HEK293T (cell line): Measurements from ENCODE around the gene TEPSIN.

Experiments
- CTCF ChIA-PET: fragments of 350-600 bp; formaldehyde crosslinking; extraction: SDS; loops from one replicate; lab custom pipeline; 2021; ENCODE audit warnings: antibody characterized with exemption, inconsistent platforms; lab: Yijun Ruan, JAX
- POLR2A ChIA-PET: fragments of 350-600 bp; formaldehyde crosslinking; extraction: SDS; loops from one replicate; lab custom pipeline; 2020; ENCODE audit warnings: antibody characterized with exemption, inconsistent platforms; lab: Yijun Ruan, JAX
- DNase-seq: peaks from one replicate; pipeline ENCODE4 v3.0.0; 2012; ENCODE audit warnings: mixed read lengths; ENCODE audit errors: extremely low spot score
- ARNT ChIP-seq: fragments of 450-650 bp; IDR thresholded peaks from 2 replicates; pipeline ENCODE4 v1.6.1; 2017; ENCODE audit warnings: mild to moderate bottlenecking
- BHLHE40 ChIP-seq: fragments of 450-650 bp; IDR thresholded peaks from 2 replicates; pipeline ENCODE4 v1.6.1; 2016; ENCODE audit warnings: mild to moderate bottlenecking, moderate library complexity, borderline replicate concordance
- CTBP1 ChIP-seq: fragments of 450-650 bp; IDR thresholded peaks from 2 replicates; pipeline ENCODE4 v1.6.1; 2016; ENCODE audit warnings: borderline replicate concordance
- ELF4 ChIP-seq: fragments of 450-650 bp; IDR thresholded peaks from 2 replicates; pipeline ENCODE4 v1.6.1; 2017; ENCODE audit warnings: antibody characterized with exemption
- FOXA1 ChIP-seq: fragments of 450-650 bp; IDR thresholded peaks from 2 replicates; pipeline ENCODE4 v1.6.1; 2016; ENCODE audit warnings: mild to moderate bottlenecking
- FOXK2 ChIP-seq: fragments of 450-650 bp; IDR thresholded peaks from 2 replicates; pipeline ENCODE4 v1.6.1; 2016; ENCODE audit warnings: mild to moderate bottlenecking
- FOXM1 ChIP-seq: fragments of 450-650 bp; IDR thresholded peaks from 2 replicates; pipeline ENCODE4 v1.6.1; 2017; ENCODE audit warnings: mild to moderate bottlenecking, borderline replicate concordance
- HDGF ChIP-seq: fragments of 450-650 bp; IDR thresholded peaks from 2 replicates; pipeline ENCODE4 v1.6.1; 2017; ENCODE audit warnings: antibody characterized with exemption, borderline replicate concordance
- L3MBTL2 ChIP-seq: fragments of 450-650 bp; conservative IDR thresholded peaks from 2 replicates; pipeline ENCODE4 v1.6.1; 2016; ENCODE audit warnings: mild to moderate bottlenecking
- LEF1 ChIP-seq: fragments of 450-650 bp; IDR thresholded peaks from 2 replicates; pipeline ENCODE4 v1.6.1; 2017; ENCODE audit warnings: mild to moderate bottlenecking, borderline replicate concordance
- NFRKB ChIP-seq: fragments of 450-650 bp; IDR thresholded peaks from 2 replicates; pipeline ENCODE4 v1.6.1; 2016; ENCODE audit warnings: mild to moderate bottlenecking, moderate library complexity
- SP1 ChIP-seq: fragments of 450-650 bp; IDR thresholded peaks from 2 replicates; pipeline ENCODE4 v1.6.1; 2017
- SUZ12 ChIP-seq: fragments of 450-650 bp; IDR thresholded peaks from 2 replicates; pipeline ENCODE4 v1.6.1; 2016; ENCODE audit warnings: mild to moderate bottlenecking
- TARDBP ChIP-seq: fragments of 450-650 bp; IDR thresholded peaks from 2 replicates; pipeline ENCODE4 v1.6.1; 2016
- ZNF384 ChIP-seq: fragments of 450-650 bp; IDR thresholded peaks from 2 replicates; pipeline ENCODE4 v1.6.1; 2016
- TF ChIP-seq, protein P1 (sequence below): fragments of 450-650 bp; IDR thresholded peaks from 2 replicates; pipeline ENCODE4 v1.6.1; 2016

The TEPSIN gene

DNA sequence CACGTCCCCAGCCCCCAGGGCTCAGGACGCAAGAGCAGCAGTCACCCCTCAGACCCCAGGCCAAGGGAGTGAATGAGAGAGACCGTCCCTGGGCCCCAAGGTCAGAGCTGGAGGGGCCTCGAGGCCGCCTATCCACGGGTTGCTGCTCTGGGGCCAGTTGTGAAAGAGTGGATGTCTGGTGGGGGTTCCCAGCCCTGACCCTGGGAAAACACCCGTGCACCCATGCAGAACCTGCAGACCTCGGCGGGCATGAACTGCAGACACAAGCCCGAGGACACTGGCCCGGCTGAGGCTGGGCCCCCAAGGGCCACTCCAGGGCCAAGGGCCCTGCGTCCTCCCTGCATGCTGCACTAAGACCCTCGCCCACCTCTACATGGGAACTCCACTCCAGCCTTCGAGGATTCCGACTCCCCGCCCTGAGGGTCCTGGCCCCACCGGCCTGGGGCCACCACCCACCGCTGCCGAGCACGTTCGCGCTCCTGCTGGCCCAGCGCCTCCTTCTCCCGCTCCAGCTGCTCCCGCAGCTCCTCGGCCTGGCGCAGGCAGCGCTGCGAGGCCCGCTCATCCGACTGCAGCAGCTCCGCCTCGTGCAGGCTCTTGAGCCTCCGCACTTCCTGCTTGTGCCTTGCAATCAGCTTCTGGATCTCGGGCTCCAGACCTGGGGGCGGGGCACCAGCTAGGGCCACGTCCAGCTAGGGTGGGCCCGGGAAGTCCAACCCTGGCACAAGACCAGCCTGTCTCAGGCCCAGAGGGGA, 45.2 kb downstream of the TEPSIN start:
- POLR2A ChIA-PET, result no interaction called here
- no peak for TF ChIP-seq SP1
- no peak for TF ChIP-seq LEF1
- TF ChIP-seq, protein P1, sequence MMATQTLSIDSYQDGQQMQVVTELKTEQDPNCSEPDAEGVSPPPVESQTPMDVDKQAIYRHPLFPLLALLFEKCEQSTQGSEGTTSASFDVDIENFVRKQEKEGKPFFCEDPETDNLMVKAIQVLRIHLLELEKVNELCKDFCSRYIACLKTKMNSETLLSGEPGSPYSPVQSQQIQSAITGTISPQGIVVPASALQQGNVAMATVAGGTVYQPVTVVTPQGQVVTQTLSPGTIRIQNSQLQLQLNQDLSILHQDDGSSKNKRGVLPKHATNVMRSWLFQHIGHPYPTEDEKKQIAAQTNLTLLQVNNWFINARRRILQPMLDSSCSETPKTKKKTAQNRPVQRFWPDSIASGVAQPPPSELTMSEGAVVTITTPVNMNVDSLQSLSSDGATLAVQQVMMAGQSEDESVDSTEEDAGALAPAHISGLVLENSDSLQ, result no peak
- TF ChIP-seq HDGF, result no peak
- no peak for TF ChIP-seq NFRKB
- no peak for TF ChIP-seq CTBP1
- no peak for TF ChIP-seq FOXK2
- TF ChIP-seq TARDBP, result no peak
- TF ChIP-seq SUZ12, result no peak
- no peak for TF ChIP-seq ELF4
- no peak for TF ChIP-seq BHLHE40
- no peak for TF ChIP-seq ARNT
- no peak for TF ChIP-seq ZNF384
- no peak for TF ChIP-seq L3MBTL2
- TF ChIP-seq FOXM1, result no peak
- CTCF ChIA-PET, result interaction anchor here (1.5 kb wide), 1 partner anchor 51 kb away, joined by 4 read pairs; no protein-coding TSS in a partner anchor
- no peak for DNase-seq

DNA sequence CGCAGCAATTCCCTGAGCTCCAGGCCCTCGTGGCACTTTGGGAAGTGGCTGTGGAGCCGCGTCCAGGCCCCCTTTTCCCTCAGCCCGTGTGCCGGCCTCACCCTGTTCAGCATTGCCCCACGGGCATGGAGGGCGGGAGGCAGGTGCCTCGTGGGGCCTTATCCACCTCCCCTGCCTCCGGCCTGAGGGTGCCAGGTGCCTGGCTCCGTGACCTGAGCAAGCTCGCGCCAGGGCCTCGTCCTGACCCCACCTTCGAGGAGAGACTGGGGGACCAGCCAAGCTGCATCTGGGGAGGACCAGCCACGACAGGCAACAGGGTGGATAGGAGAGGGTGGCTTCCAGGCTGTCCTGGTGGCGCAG, 45.8 kb downstream of the TEPSIN start:
- CTCF ChIA-PET, result interaction anchor here (1.5 kb wide), 1 partner anchor 50 kb away, joined by 4 read pairs; no protein-coding TSS in a partner anchor
- no peak for DNase-seq
- TF ChIP-seq BHLHE40 (no peak), L3MBTL2 (no peak), SP1 (no peak), ZNF384 (no peak), TARDBP (no peak), FOXM1 (no peak), SUZ12 (no peak), ELF4 (no peak), NFRKB (no peak)
- POLR2A ChIA-PET, result no interaction called here

DNA sequence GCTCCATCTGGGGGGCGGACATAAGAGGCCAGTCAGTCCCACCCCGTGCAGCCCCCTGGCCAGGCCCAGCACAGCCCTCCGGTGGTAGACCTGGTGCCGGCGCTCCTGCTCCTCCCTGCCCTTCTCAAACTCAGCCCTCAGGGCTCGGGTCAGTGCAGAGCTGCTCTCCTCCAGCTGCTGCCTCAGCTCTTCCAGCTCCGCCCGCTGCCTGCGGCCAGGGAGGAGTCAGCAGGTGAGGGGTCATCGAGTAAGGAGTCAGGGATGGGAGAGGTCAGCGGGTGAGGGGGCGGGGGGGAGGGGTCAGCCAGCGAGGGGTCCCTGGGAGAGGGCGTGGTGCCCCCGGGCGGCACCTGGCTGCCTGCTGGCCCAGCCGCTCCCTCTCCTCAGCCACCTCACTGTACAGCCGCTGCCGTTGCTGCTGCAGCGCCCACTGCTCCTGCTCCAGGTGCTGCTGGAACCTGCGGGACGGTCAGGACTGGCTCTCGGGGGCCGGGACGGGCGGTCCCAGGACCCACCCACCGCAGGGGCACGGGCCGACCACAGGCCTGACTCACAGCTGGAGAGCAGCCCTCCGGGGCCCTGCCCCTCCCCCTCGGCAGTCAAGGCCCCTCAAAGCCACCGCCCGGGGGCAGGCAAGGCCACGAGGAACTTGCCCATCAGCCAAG, 46.3 kb downstream of the TEPSIN start:
- TF ChIP-seq ELF4 (no peak), ARNT (no peak), SUZ12 (no peak), CTBP1 (no peak), SP1 (no peak), FOXA1 (no peak), LEF1 (no peak), TARDBP (no peak), FOXM1 (no peak), FOXK2 (no peak), HDGF (no peak), BHLHE40 (no peak), NFRKB (no peak), ZNF384 (no peak), L3MBTL2 (no peak)
- TF ChIP-seq, protein P1, result no peak
- CTCF ChIA-PET, result interaction anchor here (1.5 kb wide), 1 partner anchor 50 kb away, joined by 4 read pairs; no protein-coding TSS in a partner anchor
- POLR2A ChIA-PET, result interaction anchor here (0.8 kb wide), 1 partner anchor 47 kb away, joined by 3 read pairs; the partner anchor contains the start of genes NDUFAF8 and TEPSIN
- DNase-seq, result no peak

DNA sequence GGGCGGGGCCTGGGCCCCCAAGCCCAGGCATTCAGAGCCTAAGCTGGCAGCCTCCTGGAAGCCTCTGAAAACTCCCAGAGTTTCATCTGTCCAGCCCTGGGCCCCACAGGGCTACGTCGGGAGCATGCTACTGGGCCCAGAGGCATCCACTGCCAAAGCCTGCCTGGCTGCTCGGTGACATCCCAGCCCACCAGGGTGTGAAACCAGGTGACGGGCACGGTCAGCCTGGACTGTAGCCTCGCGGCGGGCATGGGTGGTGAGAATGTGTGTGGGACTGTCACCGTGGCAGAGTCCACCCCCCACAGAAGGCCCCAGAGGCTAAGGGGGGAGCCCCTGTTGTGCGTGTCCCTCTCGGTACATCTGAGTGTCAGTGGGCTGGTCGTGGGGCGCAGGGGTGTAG, 47.2 kb downstream of the TEPSIN start:
- TF ChIP-seq, protein P1, result no peak
- TF ChIP-seq LEF1 (no peak), L3MBTL2 (no peak), BHLHE40 (no peak), SUZ12 (no peak), FOXM1 (no peak), ZNF384 (no peak), ELF4 (no peak), NFRKB (no peak), CTBP1 (no peak), FOXK2 (no peak), TARDBP (no peak), SP1 (no peak)
- CTCF ChIA-PET, result no interaction called here
- POLR2A ChIA-PET, result interaction anchor here (0.8 to 1.3 kb wide), 2 partner anchors 47 to 48 kb away, joined by 3 to 4 read pairs; partner anchors contain the start of genes NDUFAF8 and TEPSIN
- no peak for DNase-seq

DNA sequence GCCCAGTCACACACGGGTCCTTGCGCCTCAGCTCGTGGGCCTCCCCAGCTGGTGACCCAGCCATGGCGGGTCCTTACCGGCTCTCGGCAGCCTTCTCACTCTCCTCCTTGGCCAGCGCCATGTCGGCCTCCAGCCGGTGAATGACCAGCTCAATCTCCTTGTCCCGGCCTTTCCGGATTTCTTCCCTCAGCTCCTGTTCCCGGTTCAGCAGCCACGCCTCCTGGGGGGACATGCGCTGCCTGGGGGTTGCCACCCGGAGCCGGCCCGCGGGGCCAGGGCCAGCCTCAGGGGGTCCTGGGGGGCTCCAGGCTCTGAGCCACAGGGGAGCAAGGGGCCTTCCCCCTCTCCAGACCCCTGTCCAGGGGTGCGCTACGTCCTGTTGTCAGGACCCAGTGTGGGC, 47.7 kb downstream of the TEPSIN start:
- POLR2A ChIA-PET, result interaction anchor here (1.3 kb wide), 1 partner anchor 48 kb away, joined by 4 read pairs; the partner anchor contains the start of genes NDUFAF8 and TEPSIN
- CTCF ChIA-PET, result interaction anchor here (0.9 kb wide), 1 partner anchor 10 kb away, joined by 3 read pairs; no protein-coding TSS in a partner anchor
- DNase-seq, result no peak
- TF ChIP-seq TARDBP (no peak), BHLHE40 (no peak), ELF4 (no peak), ZNF384 (no peak), ARNT (no peak), FOXM1 (no peak), SUZ12 (no peak), SP1 (no peak), NFRKB (no peak)
- TF ChIP-seq, protein P1, result no peak
